Naive thymus-derived CD4-positive, alpha-beta T cell (primary cell): Measurements from ENCODE around the gene ELL3. TPM values are rescaled to one million over a fixed set of nuclear protein-coding genes. Genes with fewer than 3 reads are reported as not detected.

ENCODE experiments used
- ATAC-seq: fragments of 150-1000 bp; cut with Tn5 transposase; 2 replicates; pipeline ENCODE4 v1.10.0; 2021; ENCODE audit warnings: mild to moderate bottlenecking, moderate library complexity
- CTCF ChIA-PET: fragments of 350-600 bp; sonication (Branson Sonifier 250); formaldehyde crosslinking; loops from one replicate; lab custom pipeline; 2021; ENCODE audit warnings: antibody characterized with exemption; lab: Charles Lee
- POLR2A ChIA-PET: fragments of 350-600 bp; sonication (Branson Sonifier 250); formaldehyde crosslinking; loops from one replicate; lab custom pipeline; 2021; ENCODE audit warnings: antibody characterized with exemption, inconsistent platforms; lab: Charles Lee
- DNase-seq, 9 donors: peaks; one replicate each; pipeline versions ENCODE4 v3.0.0 to v3.0.0-alpha.2; 2020 to 2022; ENCODE audit warnings: mixed read lengths in 1 of 9
- H3K27ac ChIP-seq: one replicate; pipeline ENCODE4 v1.7.0; 2013; ENCODE audit warnings: mild to moderate bottlenecking, low read depth, low read length, moderate library complexity
- H3K27me3 ChIP-seq, 2 donors: one replicate each; pipeline ENCODE4 v1.7.0; 2013; ENCODE audit warnings: low read length in 2 of 2, mild to moderate bottlenecking in 2 of 2, moderate library complexity in 2 of 2; ENCODE audit not compliant: control insufficient read depth in 2 of 2, insufficient read depth in 2 of 2
- H3K36me3 ChIP-seq, 3 experiments: 1 replicate in 2 of 3; 2 replicates in 1 of 3; pipeline ENCODE4 v1.7.0; 2013; ENCODE audit warnings: low read length in 3 of 3, mild to moderate bottlenecking in 3 of 3, moderate library complexity in 1 of 3; ENCODE audit not compliant: insufficient read depth in 3 of 3, control insufficient read depth in 2 of 3
- H3K4me1 ChIP-seq, 2 donors: one replicate each; pipeline ENCODE4 v1.7.0; 2013; ENCODE audit warnings: low read length in 2 of 2, mild to moderate bottlenecking in 2 of 2, moderate library complexity in 1 of 2; ENCODE audit not compliant: control insufficient read depth in 2 of 2, insufficient read depth in 2 of 2
- H3K4me3 ChIP-seq: 2 replicates; pipeline ENCODE4 v1.7.0; 2013; ENCODE audit warnings: mild to moderate bottlenecking, low read length
- H3K9me3 ChIP-seq, 3 experiments: 1 replicate in 2 of 3; 2 replicates in 1 of 3; pipeline ENCODE4 v1.7.0; 2013; ENCODE audit warnings: low read length in 3 of 3; ENCODE audit not compliant: control insufficient read depth in 2 of 3
- H3K27ac Mint-ChIP-seq, 9 donors: one replicate each; pipeline ENCODE4 v1.8.0; 2020 to 2022; ENCODE audit warnings: mixed read lengths in 9 of 9, mild to moderate bottlenecking in 8 of 9, moderate library complexity in 5 of 9, inconsistent platforms in 2 of 9
- H3K27me3 Mint-ChIP-seq, 5 donors: one replicate each; pipeline ENCODE4 v1.8.0; 2021 to 2022; ENCODE audit warnings: mixed read lengths in 5 of 5, mild to moderate bottlenecking in 1 of 5
- H3K36me3 Mint-ChIP-seq, 5 donors: one replicate each; pipeline ENCODE4 v1.8.0; 2020 to 2022; ENCODE audit warnings: mixed read lengths in 5 of 5, mild to moderate bottlenecking in 3 of 5, inconsistent platforms in 1 of 5
- H3K4me1 Mint-ChIP-seq, 7 donors: one replicate each; pipeline ENCODE4 v1.8.0; 2020 to 2022; ENCODE audit warnings: mixed read lengths in 7 of 7, mild to moderate bottlenecking in 3 of 7, inconsistent platforms in 1 of 7
- H3K4me3 Mint-ChIP-seq, 10 donors: one replicate each; pipeline ENCODE4 v1.8.0; 2020 to 2022; ENCODE audit warnings: mild to moderate bottlenecking in 10 of 10, mixed read lengths in 10 of 10, moderate library complexity in 6 of 10, inconsistent platforms in 2 of 10
- H3K9me3 Mint-ChIP-seq, 11 donors: one replicate each; pipeline ENCODE4 v1.8.0; 2020 to 2022; ENCODE audit warnings: mixed read lengths in 11 of 11, mild to moderate bottlenecking in 4 of 11, inconsistent platforms in 1 of 11, moderate library complexity in 1 of 11
- intact Hi-C, 2 donors: fragments of 100-400 bp; cut with micrococcal nuclease; formaldehyde crosslinking; loops; one replicate each; pipeline ENCODE4 v1.15.1; 2023
- polyA plus RNA-seq, 2 donors: library from polyadenylated mRNA; unstranded; fragments of 300-500 nt; fragmentation: Illumina TruSeq; gene quantifications; one replicate each; pipeline ENCODE4 v1.2.3, GENCODE V29; 2021
- total RNA-seq, 6 experiments: library from RNA in 5 of 6; stranded (reverse) in 5 of 6; gene quantifications; 1 replicate in 5 of 6; 2 replicates in 1 of 6; pipeline ENCODE4 v1.2.3 and lab custom pipeline; 2021 to 2026

ELL3 gene
- total and polyA plus RNA-seq, 7 experiments from 2014 or later, result 1.8 to 4.9 (median 2.0) TPM

GRCh38 chr15:43794269-43795037 is 17.7 kb upstream of the ELL3 start:
- no peak for ATAC-seq
- Mint-ChIP-seq H3K27me3 (peaks cover 0 to 2% (median 0%) of the 10 kb centered on the region in 5 donors), H3K4me3 (peak overlapping the region; percentile 67 to 98 (median 96)), H3K27ac (peak overlapping the region; percentile 82 to 99 (median 97)), H3K9me3 (no peaks in the 10 kb centered on the region), H3K4me1 (peaks cover 41 to 67% (median 59%) of the 10 kb centered on the region in 7 donors), H3K36me3 (peaks cover 13 to 46% (median 40%) of the 10 kb centered on the region in 5 donors)
- no peak for DNase-seq
- Histone ChIP-seq H3K27ac (peak overlapping the region; percentile 100), H3K4me3 (no peak overlapping the region), H3K4me1 (peaks cover 9 to 23% of the 10 kb centered on the region in 2 donors), H3K36me3 (peaks cover 9 to 64% (median 16%) of the 10 kb centered on the region in 3 experiments), H3K27me3 (no peaks in the 10 kb centered on the region), H3K9me3 (no peaks in the 10 kb centered on the region)
- POLR2A ChIA-PET, result interaction anchor here (0.6 to 5.6 kb wide), 6 partner anchors 10 to 48 kb away, joined by 3 to 42 read pairs (median 8); partner anchors contain the start of genes ELL3, MFAP1 and PDIA3
- intact Hi-C loops, result loop anchor here in 1 of 2 donors (5.0 to 10.0 kb wide), 2 partner anchors 47 to 1300 kb away; partner anchors contain the start of genes PDIA3, SNAP23 and ZNF106
- CTCF ChIA-PET, result interaction anchor here (1.1 to 2.0 kb wide), 2 partner anchors 17 to 18 kb away, joined by 3 to 5 read pairs; partner anchors contain the start of gene ELL3

- Mint-ChIP-seq H3K27me3 (peaks cover 0 to 2% (median 0%) of the 10 kb centered on the region in 5 donors), H3K36me3 (peaks cover 9 to 39% (median 35%) of the 10 kb centered on the region in 5 donors), H3K4me1 (peaks cover 37 to 61% (median 54%) of the 10 kb centered on the region in 7 donors), H3K9me3 (no peaks in the 10 kb centered on the region), H3K27ac (peak overlapping the region; percentile 91 to 99 (median 98)), H3K4me3 (peak overlapping the region; percentile 93 to 98 (median 96))
- ChIA-PET POLR2A (interaction anchor here (0.9 to 5.6 kb wide), 13 partner anchors 10 to 1407 kb away, joined by 3 to 42 read pairs (median 4); partner anchors contain the start of genes ELL3, MFAP1 and PDIA3), CTCF (interaction anchor here (0.6 to 2.0 kb wide), 5 partner anchors 11 to 711 kb away, joined by 3 to 5 read pairs (median 5); partner anchors contain the start of gene ELL3)
- Histone ChIP-seq H3K4me3 (peak overlapping the region; percentile 98), H3K4me1 (peaks cover 9 to 22% of the 10 kb centered on the region in 2 donors), H3K9me3 (no peaks in the 10 kb centered on the region), H3K27me3 (no peaks in the 10 kb centered on the region), H3K27ac (peak overlapping the region; percentile 100), H3K36me3 (peaks cover 9 to 56% (median 16%) of the 10 kb centered on the region in 3 experiments)
- no peak for ATAC-seq
- intact Hi-C loops, result loop anchor here in 1 of 2 donors (2.0 to 10.0 kb wide), 3 partner anchors 46 to 1299 kb away; partner anchors contain the start of genes GOLM2, PDIA3, SNAP23 and ZNF106
- DNase-seq, result no peak
Measured at GRCh38 chr15:43793647-43794046, 16.9 kb upstream of the ELL3 start.

- Histone ChIP-seq H3K27ac (peak overlapping the region; percentile 100), H3K4me3 (peak overlapping the region; percentile 98), H3K36me3 (peaks cover 9 to 50% (median 16%) of the 10 kb centered on the region in 3 experiments), H3K27me3 (no peaks in the 10 kb centered on the region), H3K4me1 (peaks cover 9 to 22% of the 10 kb centered on the region in 2 donors), H3K9me3 (no peaks in the 10 kb centered on the region)
- ATAC-seq (no peak), DNase-seq (peak in 6 of 9 donors; percentile 17 to 48 (median 20))
- Mint-ChIP-seq H3K4me3 (peak overlapping the region; percentile 93 to 98 (median 96)), H3K36me3 (peaks cover 9 to 35% (median 29%) of the 10 kb centered on the region in 5 donors), H3K9me3 (no peaks in the 10 kb centered on the region), H3K27ac (peak overlapping the region; percentile 91 to 99 (median 98)), H3K27me3 (peaks cover 0 to 2% (median 0%) of the 10 kb centered on the region in 5 donors), H3K4me1 (peaks cover 33 to 54% (median 48%) of the 10 kb centered on the region in 7 donors)
- ChIA-PET POLR2A (interaction anchor here (0.6 to 5.6 kb wide), 14 partner anchors 10 to 1407 kb away, joined by 3 to 42 read pairs (median 4); partner anchors contain the start of genes ELL3, MFAP1 and PDIA3), CTCF (interaction anchor here (0.6 to 2.0 kb wide), 4 partner anchors 10 to 712 kb away, joined by 4 to 5 read pairs (median 5); partner anchors contain the start of gene ELL3)
- intact Hi-C loops, result loop anchor here (1.0 to 10.0 kb wide), 7 partner anchors 7 to 1298 kb away; partner anchors contain the start of genes HYPK (in 2 of the 2), MFAP1 (in 2 of the 2), PDIA3 (in 2 of the 2) and SERINC4 (in 2 of the 2)
Measured at GRCh38 chr15:43792761-43793476, 16.2 kb upstream of the ELL3 start.

GRCh38 chr15:43791993-43792760 is 15.4 kb upstream of the ELL3 start, which contains the start of gene SERF2:
TSS of gene SERF2 (plus strand) at chr15:43792320. CDS start at chr15:43792377, 57 bp downstream.
- CTCF ChIA-PET, result interaction anchor here (0.6 to 2.0 kb wide), 2 partner anchors 15 to 27 kb away, joined by 4 to 5 read pairs; partner anchors contain the start of gene ELL3
- ATAC-seq, result peak; percentile 97
- Mint-ChIP-seq H3K27ac (peak within 1 kb of the TSS; percentile 91 to 99 (median 98)), H3K9me3 (no peaks in the 10 kb centered on the region), H3K27me3 (peaks cover 0 to 2% (median 0%) of the 10 kb centered on the region in 5 donors), H3K4me3 (peak within 1 kb of the TSS; percentile 93 to 98 (median 96)), H3K4me1 (peaks cover 33 to 54% (median 48%) of the 10 kb centered on the region in 7 donors), H3K36me3 (peaks cover 9 to 33% (median 29%) of the 10 kb centered on the region in 5 donors)
- Histone ChIP-seq H3K27me3 (no peaks in the 10 kb centered on the region), H3K9me3 (no peaks in the 10 kb centered on the region), H3K36me3 (peaks cover 9 to 46% (median 16%) of the 10 kb centered on the region in 3 experiments), H3K4me3 (peak within 1 kb of the TSS; percentile 98), H3K4me1 (peaks cover 9 to 22% of the 10 kb centered on the region in 2 donors), H3K27ac (peak within 1 kb of the TSS; percentile 100)
- POLR2A ChIA-PET, result interaction anchor here (1.1 to 5.6 kb wide), 12 partner anchors 8 to 1408 kb away, joined by 3 to 42 read pairs (median 6); partner anchors contain the start of genes ELL3, HYPK, MFAP1 and PDIA3
- peak; percentile 92 to 99 (median 97) for DNase-seq
- intact Hi-C loops, result loop anchor here (1.0 to 10.0 kb wide), 7 partner anchors 8 to 1297 kb away; partner anchors contain the start of genes HYPK (in 2 of the 2), MFAP1 (in 2 of the 2), PDIA3 (in 2 of the 2) and SERINC4 (in 2 of the 2)

- Histone ChIP-seq H3K4me3 (no peak overlapping the region), H3K27ac (no peak overlapping the region), H3K27me3 (no peaks in the 10 kb centered on the region), H3K4me1 (peaks cover 9 to 12% of the 10 kb centered on the region in 2 donors), H3K9me3 (no peaks in the 10 kb centered on the region), H3K36me3 (peaks cover 0 to 18% (median 7%) of the 10 kb centered on the region in 3 experiments)
- H3K27ac Mint-ChIP-seq, result peak overlapping the region in 2 of 9 donors; percentile 14 to 38
- H3K9me3 Mint-ChIP-seq, result no peaks in the 10 kb centered on the region
- no peak overlapping the region for H3K4me3 Mint-ChIP-seq
- ATAC-seq (no peak), DNase-seq (no peak)
- CTCF ChIA-PET, result interaction anchor here (0.5 to 1.3 kb wide), 2 partner anchors 10 to 20 kb away, joined by 3 read pairs; no protein-coding TSS in a partner anchor
- peaks cover 18 to 27% (median 22%) of the 10 kb centered on the region in 7 donors for H3K4me1 Mint-ChIP-seq
- peaks cover 0 to 2% (median 0%) of the 10 kb centered on the region in 5 donors for H3K27me3 Mint-ChIP-seq
- POLR2A ChIA-PET, result interaction anchor here (0.8 to 1.6 kb wide), 3 partner anchors 12 to 40 kb away, joined by 3 to 10 read pairs (median 7); partner anchors contain the start of gene ELL3
- intact Hi-C loops, result no loop called here
- H3K36me3 Mint-ChIP-seq, result peaks cover 6 to 12% (median 9%) of the 10 kb centered on the region in 5 donors
Measured at GRCh38 chr15:43789409-43789808, 12.6 kb upstream of the ELL3 start.
